Heart left ventricle (tissue), 13 donors: ENCODE data around the gene TECR.

Experiments used
- CTCF ChIP-seq, 12 donors: fragments of 200-600 bp; sonication (generic) in 4 of 12; IDR thresholded peaks; one replicate each; pipeline versions ENCODE4 v1.5.0 to v1.8.0; 2018 to 2022; ENCODE audit warnings: antibody characterized with exemption in 12 of 12, mild to moderate bottlenecking in 5 of 12
- POLR2A ChIP-seq, 2 donors: fragments of 450-650 bp; IDR thresholded peaks; one replicate each; pipeline ENCODE4 v1.6.1; 2017; ENCODE audit warnings: antibody characterized with exemption in 2 of 2, mild to moderate bottlenecking in 2 of 2, moderate library complexity in 2 of 2
- donor health status: ischemic (EF 13 %, LVEDD 7.1; RV severe dilation, severe dysfunction).
- donor health status: DM: no; HTN: yes; CAD: no.
- donor health status: DM: no; HTN: no; CAD: no.
- donor health status: ischemic (EF 25% LVEDD 6.9; RV normal size, moderate dysfunction).
- donor health status: ischemic (EF 25% LVEDD 5.7; RV mildly dilated, moderate dysfunction).
- donor health status: ischemic (EF 35%, LVEDD 5.7; RV mildly dilated, moderate dysfunction).
- donor health status: nonischemic (EF 11% LVEDD 7.7; RV severe dilation, severe dysfunction).
- donor health status: DM: yes; HTN: yes; CAD: no.
- donor health status: PGD.
- donor health status: ischemic (EF 29% LVEDD 5.4; RV normal size, mild dysfunction).
- donor health status: nonischemic (EF 23%, LVEDD 6.1; RV moderate dilation, normal function).

GRCh38 chr19:14595558-14595957, 66.2 kb downstream of the TECR start:
- TF ChIP-seq CTCF (IDR thresholded peaks at IDR 0.05) (no peak), POLR2A (IDR thresholded peaks at IDR 0.05) (no peak)
